RWPE2 (cell line): Measurements from ENCODE around the gene FBXO11.

Experiments
- ATAC-seq: fragments of 200-7000 bp; cut with Tn5 transposase; 3 replicates; pipeline ENCODE4 v1.9.1; 2021; ENCODE audit warnings: low read depth
- DNase-seq: peaks from one replicate; pipeline ENCODE4 v3.0.0-alpha.2; 2020; ENCODE audit warnings: low spot score
- H3K27ac ChIP-seq: fragments of 450-650 bp; 2 replicates; pipeline ENCODE4 v1.5.1; 2017; ENCODE audit warnings: mild to moderate bottlenecking; ENCODE audit not compliant: poor library complexity, severe bottlenecking
- H3K27me3 ChIP-seq: fragments of 250-450 bp; sonication (Bioruptor Pico); 2 replicates; pipeline ENCODE4 v1.5.1; 2021; ENCODE audit warnings: mild to moderate bottlenecking, moderate library complexity; ENCODE audit not compliant: insufficient read depth, poor library complexity, severe bottlenecking
- H3K36me3 ChIP-seq: fragments of 250-450 bp; sonication (Bioruptor Pico); 2 replicates; pipeline ENCODE4 v1.5.1; 2020; ENCODE audit warnings: low read depth, mild to moderate bottlenecking, moderate library complexity
- H3K4me1 ChIP-seq: fragments of 250-450 bp; sonication (Bioruptor Pico); 2 replicates; pipeline ENCODE4 v1.5.1; 2021; ENCODE audit warnings: mild to moderate bottlenecking, moderate library complexity; ENCODE audit not compliant: insufficient read depth, poor library complexity, severe bottlenecking
- H3K4me3 ChIP-seq: fragments of 250-450 bp; sonication (Bioruptor Pico); 2 replicates; pipeline ENCODE4 v1.5.1; 2021; ENCODE audit warnings: mild to moderate bottlenecking, moderate library complexity; ENCODE audit not compliant: severe bottlenecking
- H3K9me3 ChIP-seq: fragments of 250-450 bp; sonication (Bioruptor Pico); 2 replicates; pipeline ENCODE4 v1.5.1; 2021; ENCODE audit warnings: mild to moderate bottlenecking, moderate library complexity; ENCODE audit not compliant: severe bottlenecking
- CTCF ChIP-seq: fragments of 450-650 bp; IDR thresholded peaks from one replicate; pipeline ENCODE4 v1.5.1; 2017; ENCODE audit warnings: mild to moderate bottlenecking, moderate library complexity; ENCODE audit not compliant: poor library complexity, severe bottlenecking

The FBXO11 gene

GRCh38 chr2:47803770-47804169 is 102.5 kb downstream of the FBXO11 start:
- peaks cover 100% of the 10 kb centered on the region for H3K36me3 ChIP-seq
- ATAC-seq: no peak

GRCh38 chr2:47803363-47803762 is 102.9 kb downstream of the FBXO11 start:
- no peaks in the 10 kb centered on the region for H3K4me1 ChIP-seq
- ATAC-seq (no peak), DNase-seq (no peak)
- no peak overlapping the region for H3K27ac ChIP-seq
- H3K27me3 ChIP-seq: no peaks in the 10 kb centered on the region
- no peaks in the 10 kb centered on the region for H3K9me3 ChIP-seq
- H3K4me3 ChIP-seq: no peak overlapping the region
- peaks cover 100% of the 10 kb centered on the region for H3K36me3 ChIP-seq
- TF ChIP-seq CTCF: no peak

More at GRCh38 chr2:47803770-47804169, 102.5 kb downstream of the FBXO11 start:
- DNase-seq: no peak
- Histone ChIP-seq H3K4me1 (no peaks in the 10 kb centered on the region), H3K9me3 (no peaks in the 10 kb centered on the region), H3K27me3 (no peaks in the 10 kb centered on the region), H3K4me3 (no peak overlapping the region), H3K27ac (no peak overlapping the region)
- TF ChIP-seq CTCF: no peak

GRCh38 chr2:47801118-47801517 is 105.2 kb downstream of the FBXO11 start:
- no peak overlapping the region for H3K27ac ChIP-seq
- no peak overlapping the region for H3K4me3 ChIP-seq
- TF ChIP-seq CTCF: no peak
- no peaks in the 10 kb centered on the region for H3K4me1 ChIP-seq
- no peaks in the 10 kb centered on the region for H3K9me3 ChIP-seq
- no peaks in the 10 kb centered on the region for H3K27me3 ChIP-seq
- ATAC-seq: no peak
- DNase-seq: no peak
- peaks cover 100% of the 10 kb centered on the region for H3K36me3 ChIP-seq

- DNase-seq (no peak), ATAC-seq (no peak)
- H3K4me1 ChIP-seq: no peaks in the 10 kb centered on the region
- no peak overlapping the region for H3K27ac ChIP-seq
- no peaks in the 10 kb centered on the region for H3K27me3 ChIP-seq
- no peak overlapping the region for H3K4me3 ChIP-seq
- no peaks in the 10 kb centered on the region for H3K9me3 ChIP-seq
- no peak for TF ChIP-seq CTCF
- H3K36me3 ChIP-seq: peaks cover 98% of the 10 kb centered on the region
These were observed 107.2 kb downstream of the FBXO11 start for GRCh38 chr2:47799031-47799609.

GRCh38 chr2:47798631-47799030 is 107.7 kb downstream of the FBXO11 start:
- Histone ChIP-seq H3K27me3 (no peaks in the 10 kb centered on the region), H3K4me1 (no peaks in the 10 kb centered on the region), H3K4me3 (no peak overlapping the region), H3K27ac (no peak overlapping the region), H3K9me3 (no peaks in the 10 kb centered on the region), H3K36me3 (peaks cover 98% of the 10 kb centered on the region)
- ATAC-seq (no peak), DNase-seq (no peak)
- TF ChIP-seq CTCF: no peak
